ENCODE results near the gene XCR1. TPM values are rescaled to one million over a fixed set of nuclear protein-coding genes. Genes with fewer than 3 reads are reported as not detected.

Gene XCR1
- polyA plus RNA-seq, 2 donors: 0.08 to 0.34 TPM

DNA sequence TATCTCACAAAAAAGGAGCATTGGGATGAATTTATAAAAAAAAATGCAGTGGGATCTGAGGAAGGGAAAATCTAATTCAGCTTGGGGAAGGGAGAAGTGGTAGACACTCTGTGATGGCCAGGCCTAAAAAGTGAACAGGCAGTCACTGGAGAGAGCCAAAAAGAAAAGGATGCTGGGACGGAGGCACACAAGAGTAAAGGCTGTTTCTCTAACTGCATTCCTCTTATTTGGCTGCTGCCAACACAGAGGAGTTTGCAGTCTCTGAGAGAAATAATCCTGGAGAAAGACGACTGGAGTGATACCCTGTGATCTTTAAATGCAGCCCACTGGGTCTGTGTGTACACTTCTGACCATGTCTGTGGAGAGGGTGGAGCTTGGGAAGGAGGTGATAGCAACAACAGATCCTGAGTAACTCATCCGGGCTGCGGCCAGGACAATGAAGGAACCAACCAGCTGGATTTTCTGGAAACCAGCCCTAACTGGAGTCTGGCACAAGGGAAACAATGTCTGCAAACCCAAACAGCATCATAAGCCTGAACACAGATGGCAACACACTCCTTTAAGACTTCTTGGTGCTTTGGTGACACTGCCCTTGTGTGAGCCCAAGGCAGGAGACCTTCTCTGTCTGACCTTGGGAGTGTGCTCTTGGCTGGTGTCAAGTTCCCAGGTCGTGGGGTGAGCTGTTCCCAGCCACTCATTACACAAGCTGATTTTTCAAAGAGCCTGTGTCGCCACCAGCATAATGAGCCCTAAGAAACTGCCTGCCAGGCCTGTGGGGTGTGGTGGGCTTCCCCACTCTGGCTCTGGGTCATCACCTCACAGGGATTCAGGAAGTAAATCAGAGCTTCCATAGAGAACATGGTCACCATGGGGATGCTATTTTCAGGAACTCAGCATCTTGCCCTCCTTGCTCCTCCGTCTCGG, 39.7 kb downstream of the XCR1 start:
- 41 to 48% methylated on average over 8 of the region's 8 CpGs for WGBS, 2 donors
- Histone ChIP-seq H3K4me3 (ENCODE audit: low read depth in 1 of 2, low read length in 2 of 2) (no peak overlapping the region), H3K4me1 (ENCODE audit: control insufficient read depth in 2 of 2, insufficient read depth in 2 of 2, low read length in 1 of 2) (peaks cover 15 to 32% of the 10 kb centered on the region in 2 donors), H3K27ac (ENCODE audit: low read depth in 2 of 2, low read length in 1 of 2) (peak overlapping the region; percentile 73 to 92), H3K27me3 (ENCODE audit: control insufficient read depth in 1 of 2, insufficient read depth in 2 of 2, low read length in 2 of 2) (no peaks in the 10 kb centered on the region), H3K9me3 (ENCODE audit: control insufficient read depth in 2 of 2, insufficient read depth in 1 of 2, low read depth in 1 of 2, low read length in 1 of 2) (no peaks in the 10 kb centered on the region), H3K36me3 (ENCODE audit: control insufficient read depth in 2 of 2, insufficient read depth in 2 of 2, low read length in 1 of 2) (peaks cover 0 to 9% of the 10 kb centered on the region in 2 donors)

DNA sequence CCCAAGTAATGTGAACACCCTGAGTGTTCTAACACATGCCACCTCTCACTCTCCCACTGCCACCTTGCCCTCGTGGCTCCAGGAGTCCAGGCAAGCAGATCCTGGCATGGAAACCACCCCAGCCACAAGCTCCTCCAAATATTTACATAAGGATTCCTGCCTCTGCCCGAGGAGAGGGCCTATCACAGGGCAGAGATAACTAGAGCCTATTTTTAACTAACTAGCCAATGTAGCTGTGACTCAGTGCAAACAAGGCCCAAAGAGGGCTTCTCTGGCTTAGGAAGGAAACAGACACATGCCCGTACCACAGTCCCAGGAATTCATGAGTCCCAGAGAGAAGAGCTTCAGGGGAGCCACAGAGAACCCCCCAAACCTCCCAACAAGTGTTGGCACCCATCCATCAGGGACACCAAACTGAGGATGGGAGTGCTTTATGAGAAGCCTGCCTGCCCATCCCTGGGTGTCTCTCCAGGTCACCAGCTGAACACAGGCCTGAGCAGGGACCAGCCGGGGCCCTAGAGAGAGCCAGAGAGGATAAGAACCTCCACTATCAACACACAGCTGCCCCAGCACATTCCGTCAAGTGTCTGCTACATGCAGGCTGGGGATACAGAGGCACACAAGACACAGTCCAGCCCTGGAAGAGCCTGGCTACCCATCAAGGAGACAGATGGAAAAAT, 40.8 kb downstream of the XCR1 start:
- Histone ChIP-seq H3K4me1 (ENCODE audit: control insufficient read depth in 2 of 2, insufficient read depth in 2 of 2, low read length in 1 of 2) (peaks cover 15 to 28% of the 10 kb centered on the region in 2 donors), H3K9me3 (ENCODE audit: control insufficient read depth in 2 of 2, insufficient read depth in 1 of 2, low read depth in 1 of 2, low read length in 1 of 2) (no peaks in the 10 kb centered on the region), H3K27ac (ENCODE audit: low read depth in 2 of 2, low read length in 1 of 2) (peak overlapping the region; percentile 78 to 89), H3K36me3 (ENCODE audit: control insufficient read depth in 2 of 2, insufficient read depth in 2 of 2, low read length in 1 of 2) (peaks cover 0 to 10% of the 10 kb centered on the region in 2 donors), H3K27me3 (ENCODE audit: control insufficient read depth in 1 of 2, insufficient read depth in 2 of 2, low read length in 2 of 2) (no peaks in the 10 kb centered on the region), H3K4me3 (ENCODE audit: low read depth in 1 of 2, low read length in 2 of 2) (no peak overlapping the region)
- WGBS, 2 donors: 49 to 53% methylated on average over 5 of the region's 5 CpGs

DNA sequence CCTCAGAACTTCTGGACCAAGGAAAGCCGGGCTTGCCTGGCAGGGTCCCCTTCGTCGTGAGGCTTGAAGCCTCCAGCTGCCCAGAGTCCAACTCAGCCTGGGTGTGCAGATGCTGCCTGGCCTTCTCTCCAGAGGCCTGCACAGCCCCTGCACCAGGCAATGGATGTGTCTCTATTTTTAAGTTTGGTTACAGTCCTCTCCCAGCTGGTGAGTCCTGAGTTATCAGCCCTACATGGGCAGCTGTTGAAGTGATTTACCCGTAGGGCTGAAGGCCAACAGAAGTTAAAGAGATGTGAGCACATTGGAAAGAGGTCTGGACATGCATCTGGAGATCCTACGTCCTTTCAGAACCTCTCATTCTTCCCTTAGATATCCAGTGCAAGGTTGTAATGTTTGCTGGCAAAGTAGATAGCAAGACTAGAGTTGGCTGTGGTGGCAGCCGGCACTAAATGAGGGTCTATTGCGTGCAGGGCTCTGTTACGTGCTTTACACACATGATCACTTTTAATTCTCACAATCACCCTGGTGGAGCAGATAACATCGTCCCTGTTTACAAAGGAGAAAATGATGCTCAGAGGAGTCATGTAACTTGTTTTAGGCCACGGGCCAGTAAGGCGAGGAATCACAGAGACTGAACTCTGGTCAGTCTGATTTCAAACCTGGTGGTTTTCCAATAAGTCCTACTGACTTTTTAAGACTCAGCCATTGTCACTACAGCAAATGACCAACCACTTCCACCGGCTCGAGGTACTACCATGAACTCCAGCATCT, 41.6 kb downstream of the XCR1 start:
- Histone ChIP-seq H3K9me3 (ENCODE audit: control insufficient read depth in 2 of 2, insufficient read depth in 1 of 2, low read depth in 1 of 2, low read length in 1 of 2) (no peaks in the 10 kb centered on the region), H3K4me3 (ENCODE audit: low read depth in 1 of 2, low read length in 2 of 2) (no peak overlapping the region), H3K36me3 (ENCODE audit: control insufficient read depth in 2 of 2, insufficient read depth in 2 of 2, low read length in 1 of 2) (peaks cover 0 to 16% of the 10 kb centered on the region in 2 donors), H3K27me3 (ENCODE audit: control insufficient read depth in 1 of 2, insufficient read depth in 2 of 2, low read length in 2 of 2) (no peaks in the 10 kb centered on the region), H3K4me1 (ENCODE audit: control insufficient read depth in 2 of 2, insufficient read depth in 2 of 2, low read length in 1 of 2) (peaks cover 12 to 25% of the 10 kb centered on the region in 2 donors), H3K27ac (ENCODE audit: low read depth in 2 of 2, low read length in 1 of 2) (peak overlapping the region; percentile 44 to 89)
- 70 to 74% methylated on average over 13 of the region's 13 CpGs for WGBS, 2 donors

DNA sequence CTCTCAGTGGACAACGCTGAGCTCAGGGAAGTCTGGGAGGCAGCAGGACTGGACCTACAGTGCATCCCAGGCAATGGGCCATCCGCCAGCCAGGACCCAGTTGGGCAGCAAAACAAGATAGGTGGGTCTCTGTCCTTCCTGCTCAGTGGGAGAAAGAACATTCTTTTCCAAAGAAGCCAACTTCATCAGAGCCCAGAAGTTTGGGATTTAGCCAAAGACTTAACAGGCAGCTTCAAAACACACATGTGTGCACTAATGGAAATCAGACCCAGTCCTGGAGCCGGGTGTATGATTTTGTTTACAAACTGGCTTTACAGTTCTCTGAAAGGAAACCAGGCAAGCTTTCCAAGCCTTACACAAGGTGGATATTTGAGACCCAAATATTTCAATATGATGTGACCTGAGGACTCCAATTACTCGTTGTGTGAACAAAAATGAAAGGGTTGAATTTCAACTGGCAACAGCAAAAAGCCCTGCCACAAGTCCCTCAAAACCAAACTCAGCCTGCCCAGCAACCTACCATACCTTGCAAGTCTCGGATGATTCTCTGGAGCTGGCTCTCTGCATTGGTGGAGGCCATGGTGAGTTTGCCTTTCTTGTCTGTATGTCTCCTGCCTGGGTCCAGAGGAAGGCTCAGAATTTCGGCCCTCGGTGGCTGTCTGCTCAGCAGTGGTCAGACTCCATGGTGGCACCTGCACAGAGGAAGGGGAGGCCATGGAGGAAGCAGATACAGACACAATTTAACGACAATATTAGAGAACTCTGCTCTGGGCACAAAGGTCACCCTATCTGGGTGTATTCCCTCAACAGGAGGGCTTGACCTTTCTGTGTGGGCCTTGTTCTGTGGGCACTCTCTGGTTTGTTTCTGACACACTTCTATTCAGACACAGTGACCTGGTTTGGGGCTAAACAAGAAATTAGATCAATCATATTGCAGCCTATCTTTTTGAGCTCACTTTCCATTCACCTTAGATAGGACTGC, 42.7 kb downstream of the XCR1 start:
- Histone ChIP-seq H3K4me3 (ENCODE audit: low read depth in 1 of 2, low read length in 2 of 2) (no peak overlapping the region), H3K36me3 (ENCODE audit: control insufficient read depth in 2 of 2, insufficient read depth in 2 of 2, low read length in 1 of 2) (peaks cover 1 to 19% of the 10 kb centered on the region in 2 donors), H3K27ac (ENCODE audit: low read depth in 2 of 2, low read length in 1 of 2) (peak overlapping the region in 1 of 2 donors; percentile 89), H3K4me1 (ENCODE audit: control insufficient read depth in 2 of 2, insufficient read depth in 2 of 2, low read length in 1 of 2) (peaks cover 12 to 25% of the 10 kb centered on the region in 2 donors), H3K27me3 (ENCODE audit: control insufficient read depth in 1 of 2, insufficient read depth in 2 of 2, low read length in 2 of 2) (no peaks in the 10 kb centered on the region), H3K9me3 (ENCODE audit: control insufficient read depth in 2 of 2, insufficient read depth in 1 of 2, low read depth in 1 of 2, low read length in 1 of 2) (no peaks in the 10 kb centered on the region)
- WGBS, 2 donors: 73 to 78% methylated on average over 8 of the region's 8 CpGs

DNA sequence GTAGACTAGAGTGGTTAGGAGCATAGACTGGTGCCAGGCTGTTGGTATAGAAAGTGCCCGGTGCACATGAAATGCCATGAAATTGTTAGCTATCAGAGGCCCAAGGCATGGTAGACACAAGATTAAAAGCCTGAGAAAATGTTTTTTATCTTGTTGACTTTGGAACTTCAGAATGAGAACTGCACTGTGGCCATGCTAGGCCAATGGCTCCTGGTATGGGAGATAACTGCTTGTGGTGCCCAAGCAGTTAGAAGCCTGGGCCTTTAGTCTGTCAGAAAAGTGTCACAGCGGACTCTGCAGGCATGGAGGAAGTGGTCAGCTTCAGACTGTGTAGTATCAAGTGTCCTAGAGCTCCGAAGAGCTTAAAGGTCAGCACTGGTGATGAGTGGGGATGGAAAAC, 43.5 kb downstream of the XCR1 start:
- peaks cover 9 to 18% of the 10 kb centered on the region in 2 donors for H3K4me1 ChIP-seq (ENCODE audit: control insufficient read depth in 2 of 2, insufficient read depth in 2 of 2, low read length in 1 of 2)
- peaks cover 3 to 23% of the 10 kb centered on the region in 2 donors for H3K36me3 ChIP-seq (ENCODE audit: control insufficient read depth in 2 of 2, insufficient read depth in 2 of 2, low read length in 1 of 2)
- no peaks in the 10 kb centered on the region for H3K27me3 ChIP-seq (ENCODE audit: control insufficient read depth in 1 of 2, insufficient read depth in 2 of 2, low read length in 2 of 2)
- H3K4me3 ChIP-seq (ENCODE audit: low read depth in 1 of 2, low read length in 2 of 2): no peak overlapping the region
- WGBS, 2 donors: 88 to 92% methylated on average over 3 of the region's 3 CpGs
- no peaks in the 10 kb centered on the region for H3K9me3 ChIP-seq (ENCODE audit: control insufficient read depth in 2 of 2, insufficient read depth in 1 of 2, low read depth in 1 of 2, low read length in 1 of 2)
- no peak overlapping the region for H3K27ac ChIP-seq (ENCODE audit: low read depth in 2 of 2, low read length in 1 of 2)

DNA sequence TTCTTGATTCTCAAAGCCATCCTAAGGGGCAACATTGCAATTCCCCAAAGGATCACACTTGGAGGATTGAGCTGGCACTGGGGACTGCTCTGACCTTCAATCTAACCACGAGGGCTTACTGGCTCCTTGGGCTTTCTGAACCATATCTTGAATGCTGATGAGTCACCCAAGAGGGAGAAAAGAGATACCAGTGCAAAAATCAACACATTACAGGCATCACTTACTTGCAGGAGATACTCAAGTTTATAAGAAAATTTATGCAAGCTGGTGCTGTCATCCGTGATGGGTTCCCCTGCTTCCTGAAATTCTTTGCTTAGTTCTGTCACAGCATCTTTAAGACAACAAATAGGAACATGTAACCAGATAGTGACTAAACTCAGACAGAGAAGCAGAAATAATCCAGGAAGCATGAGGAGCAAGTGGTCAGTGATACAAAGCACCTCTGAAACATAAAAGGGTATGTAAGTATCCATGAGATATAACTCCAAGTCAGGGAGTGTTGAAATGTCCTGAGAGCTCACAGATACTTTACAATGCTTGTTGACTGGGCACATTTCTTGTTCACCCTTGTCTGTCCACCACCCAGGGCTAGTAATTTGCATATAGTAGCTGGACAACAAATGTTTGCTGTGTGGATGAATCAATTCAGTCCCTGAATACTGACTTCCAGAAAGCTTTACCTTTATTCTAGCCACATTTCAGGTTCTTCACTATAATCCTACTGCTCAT, 45.8 kb downstream of the XCR1 start:
- Histone ChIP-seq H3K27me3 (ENCODE audit: control insufficient read depth in 1 of 2, insufficient read depth in 2 of 2, low read length in 2 of 2) (no peaks in the 10 kb centered on the region), H3K9me3 (ENCODE audit: control insufficient read depth in 2 of 2, insufficient read depth in 1 of 2, low read depth in 1 of 2, low read length in 1 of 2) (no peaks in the 10 kb centered on the region), H3K36me3 (ENCODE audit: control insufficient read depth in 2 of 2, insufficient read depth in 2 of 2, low read length in 1 of 2) (peaks cover 3 to 28% of the 10 kb centered on the region in 2 donors), H3K4me1 (ENCODE audit: control insufficient read depth in 2 of 2, insufficient read depth in 2 of 2, low read length in 1 of 2) (peaks cover under 1 to 6% of the 10 kb centered on the region in 2 donors), H3K27ac (ENCODE audit: low read depth in 2 of 2, low read length in 1 of 2) (no peak overlapping the region), H3K4me3 (ENCODE audit: low read depth in 1 of 2, low read length in 2 of 2) (no peak overlapping the region)
- 58 to 67% methylated on average over 2 of the region's 2 CpGs for WGBS, 2 donors

DNA sequence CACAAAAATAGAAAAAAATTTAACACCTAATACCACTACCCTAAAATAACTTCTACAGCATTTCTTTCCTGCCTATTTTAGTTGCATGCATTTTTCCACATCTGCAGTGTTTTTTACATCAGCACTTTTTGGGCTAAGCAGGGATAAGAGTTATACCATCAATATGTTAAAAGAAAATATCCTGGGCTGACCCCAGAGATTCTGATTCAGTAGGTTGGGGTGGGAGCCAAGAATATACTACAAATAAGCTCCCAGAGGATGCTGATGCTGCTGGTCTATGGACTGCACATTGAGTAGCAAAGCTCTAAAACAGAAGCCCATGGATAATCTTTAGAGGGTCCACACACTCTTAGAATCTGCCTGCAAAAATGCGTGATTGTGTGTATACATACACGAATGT, 46.5 kb downstream of the XCR1 start:
- Histone ChIP-seq H3K27me3 (ENCODE audit: control insufficient read depth in 1 of 2, insufficient read depth in 2 of 2, low read length in 2 of 2) (no peaks in the 10 kb centered on the region), H3K36me3 (ENCODE audit: control insufficient read depth in 2 of 2, insufficient read depth in 2 of 2, low read length in 1 of 2) (peaks cover 3 to 28% of the 10 kb centered on the region in 2 donors), H3K4me1 (ENCODE audit: control insufficient read depth in 2 of 2, insufficient read depth in 2 of 2, low read length in 1 of 2) (peaks cover 0 to under 1% of the 10 kb centered on the region in 2 donors), H3K9me3 (ENCODE audit: control insufficient read depth in 2 of 2, insufficient read depth in 1 of 2, low read depth in 1 of 2, low read length in 1 of 2) (no peaks in the 10 kb centered on the region), H3K27ac (ENCODE audit: low read depth in 2 of 2, low read length in 1 of 2) (no peak overlapping the region), H3K4me3 (ENCODE audit: low read depth in 1 of 2, low read length in 2 of 2) (no peak overlapping the region)
- 95% methylated on average over 2 of the region's 2 CpGs for WGBS, 2 donors

DNA sequence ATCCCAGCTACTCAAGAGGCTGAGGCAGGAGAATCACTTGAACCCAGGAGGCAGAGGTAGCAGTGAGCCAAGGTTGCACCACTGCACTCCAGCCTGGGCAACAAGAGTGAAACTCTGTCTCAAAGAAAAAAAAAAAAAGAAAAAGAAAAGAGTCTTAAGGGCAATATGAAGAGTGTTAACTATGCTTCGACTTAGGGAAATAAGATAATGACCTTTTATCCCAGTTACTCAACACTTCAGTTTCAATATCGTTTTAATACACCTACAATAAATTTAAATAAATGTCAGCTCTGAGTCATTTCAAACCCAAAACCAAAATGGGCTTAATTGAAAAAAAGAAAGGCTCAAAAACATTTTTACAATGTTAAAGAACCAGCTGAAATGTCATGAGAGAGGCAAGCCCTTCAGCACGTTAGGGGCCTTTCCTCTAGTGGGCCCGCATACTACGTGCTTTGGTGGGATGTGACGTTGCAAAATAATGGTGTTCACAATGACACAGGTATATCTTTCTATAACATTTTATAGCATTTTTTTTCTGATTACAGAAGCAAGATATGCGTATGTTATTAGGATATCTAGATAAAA, 47.0 kb downstream of the XCR1 start:
- Histone ChIP-seq H3K9me3 (ENCODE audit: control insufficient read depth in 2 of 2, insufficient read depth in 1 of 2, low read depth in 1 of 2, low read length in 1 of 2) (no peaks in the 10 kb centered on the region), H3K36me3 (ENCODE audit: control insufficient read depth in 2 of 2, insufficient read depth in 2 of 2, low read length in 1 of 2) (peaks cover 6 to 31% of the 10 kb centered on the region in 2 donors), H3K4me3 (ENCODE audit: low read depth in 1 of 2, low read length in 2 of 2) (no peak overlapping the region), H3K27ac (ENCODE audit: low read depth in 2 of 2, low read length in 1 of 2) (no peak overlapping the region), H3K4me1 (ENCODE audit: control insufficient read depth in 2 of 2, insufficient read depth in 2 of 2, low read length in 1 of 2) (no peaks in the 10 kb centered on the region), H3K27me3 (ENCODE audit: control insufficient read depth in 1 of 2, insufficient read depth in 2 of 2, low read length in 2 of 2) (no peaks in the 10 kb centered on the region)
- 78 to 80% methylated on average over 7 of the region's 7 CpGs for WGBS, 2 donors

All from esophagus (tissue), 2 donors.